Measurements from ENCODE around the gene TTC34.

TTC34 gene

GRCh38 chr1:2611031-2611501 lies 190.4 kb downstream of the TTC34 start:
- no peak for DNase-seq (ENCODE audit: low read depth)
- H3K4me3 ChIP-seq (ENCODE audit: low read depth, low read length): no peak overlapping the region
- in situ Hi-C loops (cut with HindIII; ENCODE audit: low sequenced_read_pairs): no loop called here
- TF ChIP-seq CTCF (IDR thresholded peaks at IDR 0.05; ENCODE audit: low read depth, low read length, missing control alignments): no peak

DNA sequence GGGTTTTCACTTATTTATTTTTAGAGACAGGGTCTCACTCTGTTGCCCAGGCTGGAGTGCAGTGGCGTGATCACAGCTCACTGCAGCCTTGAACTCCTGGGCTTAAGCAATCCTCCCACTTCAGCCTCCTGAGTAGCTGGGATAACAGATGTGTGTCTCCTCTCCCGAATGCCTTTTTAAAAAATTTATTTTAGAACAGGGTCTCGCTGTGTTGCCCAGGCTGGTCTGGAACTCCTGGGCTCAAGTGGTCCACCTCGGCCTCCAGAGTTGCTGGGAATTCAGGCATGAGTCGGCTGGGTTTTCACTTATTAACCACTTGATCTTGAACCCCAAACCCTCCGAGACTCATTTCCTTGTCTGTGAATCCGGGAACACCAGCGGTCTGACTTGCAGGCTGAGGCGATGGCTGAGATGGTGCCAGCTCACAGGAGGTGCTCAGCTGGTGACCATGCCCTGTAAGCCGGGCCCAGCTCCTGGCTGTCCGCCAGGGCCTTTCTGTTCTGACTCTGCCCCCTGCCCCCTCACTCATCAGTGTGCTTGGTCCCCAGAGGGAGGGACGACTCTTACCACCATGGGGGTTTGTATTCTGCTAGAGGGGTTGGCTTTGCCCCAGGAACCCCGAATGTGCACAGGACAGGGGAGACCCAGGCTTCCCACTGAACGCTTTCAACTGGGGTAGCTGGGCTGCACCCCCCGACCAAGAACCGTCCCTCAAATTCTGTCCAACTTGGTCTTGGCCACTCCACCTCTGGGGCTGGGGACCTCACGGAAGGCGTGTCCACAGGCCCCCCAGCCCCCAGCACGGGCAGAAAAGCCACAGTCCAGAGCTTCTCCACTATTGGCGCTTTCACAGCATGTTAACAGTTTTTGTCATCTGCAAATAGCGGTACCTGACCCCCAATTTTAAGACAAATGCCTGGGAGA lies 191.2 kb downstream of the TTC34 start:
- no peak overlapping the region for H3K4me3 ChIP-seq (ENCODE audit: low read depth, low read length)
- DNase-seq (ENCODE audit: low read depth): no peak
- TF ChIP-seq CTCF (IDR thresholded peaks at IDR 0.05; ENCODE audit: low read depth, low read length, missing control alignments): no peak
- in situ Hi-C loops (cut with HindIII; ENCODE audit: low sequenced_read_pairs): no loop called here

DNA sequence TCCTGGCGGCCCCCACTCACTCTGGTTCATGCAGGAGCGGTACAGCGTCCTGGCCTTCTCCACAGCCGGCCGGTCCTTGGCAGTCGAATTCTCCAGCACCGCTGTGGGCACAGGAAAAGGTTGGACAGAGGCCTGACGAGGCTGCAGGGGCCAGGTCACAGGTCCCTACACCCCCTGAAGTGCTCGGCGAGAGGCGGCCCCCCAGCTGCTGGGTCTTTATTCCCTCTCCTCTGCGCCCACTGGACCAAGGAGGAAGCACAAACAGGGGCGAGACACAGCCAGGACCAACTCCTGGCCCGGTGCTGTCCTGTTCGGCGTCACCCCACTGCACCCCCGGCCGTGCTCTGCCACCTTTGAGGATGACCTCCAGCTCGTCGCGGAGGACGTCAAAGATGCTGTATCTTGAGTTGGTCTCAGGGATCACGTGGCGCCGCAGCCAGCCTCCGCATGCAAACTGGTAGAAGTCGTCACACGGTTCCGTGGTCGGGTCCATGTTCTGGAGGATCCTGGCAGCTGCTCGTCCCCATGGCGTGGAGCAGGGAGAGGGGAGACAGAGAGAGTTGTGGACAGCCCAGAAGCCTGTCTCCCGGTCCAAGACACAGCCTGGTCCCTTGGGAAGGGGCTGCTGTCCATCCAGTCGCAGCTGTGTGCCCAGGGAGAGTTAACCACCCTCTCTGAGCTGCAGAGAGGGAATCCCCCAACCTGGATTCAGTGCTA lies 192.0 kb downstream of the TTC34 start:
- no peak overlapping the region for H3K4me3 ChIP-seq (ENCODE audit: low read depth, low read length)
- in situ Hi-C loops (cut with HindIII; ENCODE audit: low sequenced_read_pairs): no loop called here
- DNase-seq (ENCODE audit: low read depth): no peak
- TF ChIP-seq CTCF (IDR thresholded peaks at IDR 0.05; ENCODE audit: low read depth, low read length, missing control alignments): no peak

DNA sequence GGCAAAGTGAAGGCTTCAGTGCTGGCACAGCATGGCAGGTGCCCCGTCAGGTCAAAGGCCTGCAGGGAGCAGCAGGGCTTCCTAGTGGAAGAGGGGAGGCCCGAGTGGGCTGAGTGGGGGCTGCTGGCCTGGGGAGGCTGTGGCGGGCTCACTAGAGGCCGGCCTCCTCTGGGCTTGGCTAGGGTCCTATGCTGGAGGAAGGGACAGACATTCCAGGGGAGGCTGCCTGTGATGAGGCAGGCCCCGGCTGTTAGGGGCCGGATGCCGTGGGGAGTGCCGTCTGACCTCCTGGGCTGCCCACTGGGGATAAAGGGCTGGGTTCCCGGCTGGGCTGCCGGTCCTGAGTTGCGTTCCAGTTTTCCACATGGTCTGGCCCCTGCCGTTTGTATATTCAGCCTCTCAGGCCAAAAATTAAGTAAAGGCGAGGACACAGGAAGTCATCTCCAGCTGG lies 193.8 kb downstream of the TTC34 start:
- H3K4me3 ChIP-seq (ENCODE audit: low read depth, low read length): no peak overlapping the region
- TF ChIP-seq CTCF (IDR thresholded peaks at IDR 0.05; ENCODE audit: low read depth, low read length, missing control alignments): no peak
- in situ Hi-C loops (cut with HindIII; ENCODE audit: low sequenced_read_pairs): no loop called here
- no peak for DNase-seq (ENCODE audit: low read depth)

- in situ Hi-C loops (cut with HindIII; ENCODE audit: low sequenced_read_pairs): no loop called here
- no peak overlapping the region for H3K4me3 ChIP-seq (ENCODE audit: low read depth, low read length)
- DNase-seq (ENCODE audit: low read depth): no peak
- no peak for TF ChIP-seq CTCF (IDR thresholded peaks at IDR 0.05; ENCODE audit: low read depth, low read length, missing control alignments)
Observed at GRCh38 chr1:2606881-2607621, 194.4 kb downstream of the TTC34 start.

DNA sequence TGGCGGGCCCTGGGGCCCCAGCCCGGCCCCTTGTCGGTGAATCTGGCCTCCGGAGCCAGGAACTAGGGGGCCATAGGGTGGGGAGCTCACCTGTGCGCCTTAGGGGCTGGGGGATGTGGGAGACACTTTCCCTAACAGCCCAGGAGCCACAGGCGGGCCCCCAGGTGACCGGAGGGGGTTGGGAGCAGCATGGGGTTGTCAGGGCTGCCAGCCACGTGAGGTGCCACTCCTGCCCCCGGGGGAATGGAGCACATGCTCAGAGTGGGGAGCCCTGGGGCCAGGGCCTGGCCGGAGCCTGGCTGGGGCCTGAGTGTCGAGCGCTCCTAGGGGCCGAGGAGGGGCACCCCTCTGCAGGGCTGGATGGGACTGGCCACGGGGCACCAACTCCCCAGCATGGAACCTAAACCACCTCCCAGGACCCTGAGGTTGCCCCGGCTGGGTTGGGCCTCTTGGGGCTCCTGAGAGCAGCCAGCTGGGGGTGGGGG lies 195.1 kb downstream of the TTC34 start:
- DNase-seq (ENCODE audit: low read depth): no peak
- in situ Hi-C loops (cut with HindIII; ENCODE audit: low sequenced_read_pairs): no loop called here
- no peak for TF ChIP-seq CTCF (IDR thresholded peaks at IDR 0.05; ENCODE audit: low read depth, low read length, missing control alignments)
- H3K4me3 ChIP-seq (ENCODE audit: low read depth, low read length): no peak overlapping the region
